KG1 (cell line): ENCODE results near the gene C2orf49.
"Not testable (repeated sequence)": the region's sequence is repeated elsewhere in the genome, so short reads cannot be mapped to it uniquely, and the experiment has no call there.

Experiments used
- DNase-seq: peaks from one replicate; lab custom pipeline; 2025; lab: John Stamatoyannopoulos, UW

The C2orf49 gene

DNA sequence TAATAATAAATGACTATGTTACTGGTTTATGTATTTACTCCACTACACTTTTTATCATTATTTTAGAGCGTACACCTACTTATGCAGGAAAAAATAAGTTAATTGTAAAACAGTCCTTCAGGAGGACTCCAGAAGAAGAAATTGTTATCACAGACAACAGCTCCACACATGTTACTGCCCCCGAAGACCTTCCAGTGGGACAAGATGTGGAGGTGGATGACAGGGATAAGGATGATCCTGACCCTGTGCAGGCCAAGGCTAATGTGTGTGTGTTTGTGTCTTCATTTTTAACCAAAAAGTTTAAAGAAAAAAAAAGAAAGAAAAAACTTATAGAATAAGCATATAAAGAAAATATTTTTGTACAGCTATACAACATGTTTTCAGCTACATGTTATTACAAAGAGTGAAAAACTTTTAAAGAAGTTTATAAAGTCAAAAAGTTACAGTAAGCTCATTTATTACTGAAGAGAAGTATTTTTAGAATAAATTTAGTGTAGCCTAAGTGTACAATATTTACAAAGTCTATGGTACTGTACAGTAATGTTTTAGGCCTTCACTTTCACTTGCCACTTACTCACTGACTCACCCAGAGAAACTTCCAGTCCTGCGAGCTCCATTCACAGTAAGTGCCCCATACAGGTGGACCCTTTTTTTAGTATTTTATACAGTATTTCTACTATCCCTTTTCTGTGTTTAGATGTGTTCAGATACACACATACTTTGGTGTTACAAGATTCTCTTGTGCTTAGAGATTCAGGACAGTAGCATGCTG, 15.3 kb upstream of the C2orf49 start:
- no peak for DNase-seq

DNA sequence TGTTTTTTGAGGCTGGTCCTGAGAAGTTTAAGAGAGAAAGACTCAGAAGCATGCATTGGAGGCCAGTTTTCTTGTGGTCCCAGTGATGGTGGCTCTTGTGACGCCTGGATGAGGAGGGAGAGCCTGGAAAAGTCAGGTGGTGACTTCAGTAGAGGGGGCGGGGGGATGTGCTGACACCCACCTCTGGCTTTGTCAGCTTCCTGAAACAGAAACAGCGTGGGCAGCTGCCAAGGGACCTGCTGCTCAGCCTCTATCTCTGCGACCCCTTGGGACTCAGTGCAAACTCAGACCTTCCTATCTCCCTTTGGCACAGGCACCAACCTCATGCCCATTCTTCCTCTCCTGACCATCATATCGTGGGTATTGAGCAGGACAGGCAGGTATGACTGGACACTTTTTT, 14.2 kb upstream of the C2orf49 start:
- no peak for DNase-seq

DNA sequence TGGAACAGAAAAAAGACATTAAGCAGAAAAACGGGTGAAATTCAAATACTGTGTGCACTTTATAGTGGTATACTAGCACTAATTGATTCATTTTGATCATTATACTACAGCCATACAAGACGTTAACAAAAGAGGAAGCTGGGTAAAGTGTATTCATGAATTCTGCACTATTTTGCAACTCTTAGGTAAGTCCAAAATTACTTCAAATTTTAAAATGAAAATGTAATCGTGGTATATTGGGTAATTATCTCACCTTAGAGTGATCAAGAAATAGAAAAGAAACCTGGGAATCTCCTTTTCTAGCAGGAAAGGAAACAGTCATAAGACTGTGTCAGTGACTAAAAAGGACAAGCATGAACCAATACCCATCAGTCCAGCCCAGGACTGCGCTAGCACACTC, 13.2 kb upstream of the C2orf49 start:
- no peak for DNase-seq

DNA sequence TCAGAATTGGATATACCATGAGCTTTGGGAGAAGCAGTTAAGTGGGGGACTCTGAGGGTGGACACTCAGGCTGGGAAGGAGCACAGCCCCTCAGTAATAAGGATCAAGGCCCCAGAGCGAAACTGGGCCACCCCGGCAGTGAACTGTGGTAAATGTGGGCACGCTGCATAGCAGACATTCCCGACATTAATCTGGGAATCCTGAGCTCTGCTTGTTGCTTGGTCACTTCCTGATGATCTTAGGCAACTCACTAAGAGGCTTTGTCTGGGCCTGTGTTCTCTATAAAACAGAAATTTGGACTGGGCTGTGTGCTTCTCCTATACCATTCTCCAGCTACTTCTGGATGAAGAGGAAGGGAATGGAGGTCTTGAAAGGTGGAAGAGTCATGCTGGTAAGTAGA, 12.6 kb upstream of the C2orf49 start:
- no peak for DNase-seq

DNA sequence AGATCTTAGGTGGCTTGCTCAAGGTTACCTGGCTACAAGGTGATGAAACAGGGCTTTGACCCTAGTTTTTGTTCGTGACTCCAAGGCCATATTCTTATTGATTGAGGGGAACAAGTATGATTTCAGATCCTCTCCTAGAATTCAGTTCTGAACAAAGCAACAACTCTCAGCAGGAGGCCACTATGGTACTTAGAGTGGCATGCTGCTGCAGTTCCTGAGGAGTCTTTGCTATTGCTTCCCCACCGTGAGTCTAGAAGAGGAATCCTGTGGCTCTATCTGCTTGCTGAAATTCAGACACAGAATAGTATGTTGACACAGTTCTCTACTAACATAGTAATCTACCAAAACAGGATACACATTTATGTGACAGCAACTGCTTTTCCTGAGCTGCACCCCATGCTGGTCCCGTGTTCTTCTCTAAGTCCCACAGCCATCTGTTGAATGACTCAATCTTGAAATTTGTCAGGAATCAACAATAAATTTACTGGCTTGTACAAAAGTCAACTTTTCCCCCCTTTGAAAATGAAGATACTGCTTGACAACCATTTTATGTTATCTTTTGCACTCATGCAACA, 11.9 kb upstream of the C2orf49 start:
- peak; percentile 33 for DNase-seq

DNA sequence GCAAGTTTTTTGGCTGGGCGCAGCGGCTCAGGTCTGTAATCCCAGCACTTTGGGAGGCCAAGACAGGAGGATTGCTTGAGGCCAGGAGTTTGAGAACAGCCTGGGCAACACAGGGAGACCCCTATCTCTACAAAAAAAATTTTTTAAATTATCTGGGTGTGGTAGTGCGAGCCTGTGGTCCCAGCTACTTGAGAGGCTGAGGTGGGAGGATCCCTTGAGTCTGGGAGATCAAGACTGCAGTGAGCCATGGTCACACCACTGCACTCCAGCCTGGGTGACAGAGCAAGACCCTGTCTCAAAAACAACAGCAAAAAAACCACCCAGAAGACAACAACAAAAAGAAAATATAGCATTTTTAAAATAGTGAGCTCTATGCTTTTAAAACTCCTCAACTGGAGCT, 10.1 kb upstream of the C2orf49 start:
- DNase-seq: not testable (repeated sequence)

DNA sequence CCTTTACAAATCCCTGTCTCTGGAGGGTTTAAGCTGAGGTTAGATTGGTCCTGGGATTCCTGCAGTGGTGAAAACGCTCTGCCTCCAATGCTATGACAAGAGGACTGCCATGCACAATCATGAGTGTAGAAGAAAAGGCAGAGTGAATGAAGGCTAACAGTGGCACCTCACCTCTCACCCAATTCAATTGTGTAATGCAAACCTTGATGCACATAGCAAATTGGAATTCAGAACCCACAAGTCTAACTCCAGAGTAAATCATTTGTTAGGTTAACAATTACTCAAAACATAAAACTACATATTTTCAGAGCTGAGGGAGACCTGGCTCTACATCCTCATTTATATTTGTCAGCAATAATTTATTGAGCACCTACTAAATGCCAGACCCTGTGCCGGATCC, 9.7 kb upstream of the C2orf49 start:
- DNase-seq: no peak

DNA sequence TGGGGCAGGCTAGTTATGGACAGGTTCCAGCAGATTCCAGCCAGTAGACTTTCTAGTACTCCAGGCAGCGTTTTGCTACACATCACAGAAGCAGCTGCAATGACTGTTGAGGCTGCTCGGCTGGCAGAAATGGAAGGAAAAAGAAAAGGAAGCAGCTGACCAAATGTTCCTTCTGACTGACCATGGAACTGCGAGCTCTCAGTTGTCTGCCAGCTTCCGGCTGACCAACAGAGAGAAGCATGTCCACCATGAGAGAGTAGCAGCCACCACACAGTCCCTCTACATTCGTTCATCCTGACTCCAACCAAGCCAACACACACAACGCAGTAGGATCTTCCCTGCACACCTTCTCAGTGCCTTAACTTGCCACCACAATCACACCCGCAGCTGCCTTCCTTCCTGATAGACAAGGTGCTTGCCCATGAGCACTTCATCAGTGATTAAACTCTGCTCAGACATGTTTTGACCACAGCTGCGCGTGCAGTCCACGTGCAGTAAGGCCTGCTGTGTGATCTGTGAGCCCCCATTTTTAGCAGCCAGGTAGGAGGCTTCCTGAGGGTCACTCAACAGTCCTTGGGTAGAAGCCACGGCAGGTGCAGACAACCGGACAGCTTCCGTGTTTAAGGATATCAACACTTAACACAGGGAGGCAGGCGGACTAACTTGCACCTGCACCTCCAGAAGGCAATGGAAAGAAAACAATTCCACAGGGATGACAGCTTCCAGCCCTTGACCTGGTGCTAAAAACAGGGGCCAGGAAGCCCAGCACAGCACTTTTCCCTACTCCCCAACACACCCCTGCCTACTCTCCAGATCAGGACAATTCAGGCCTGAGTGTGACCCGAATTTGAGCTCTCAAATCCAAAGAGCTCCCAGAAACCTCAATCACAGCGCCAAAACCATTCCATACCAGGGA, 8.8 kb upstream of the C2orf49 start:
- no peak for DNase-seq

DNA sequence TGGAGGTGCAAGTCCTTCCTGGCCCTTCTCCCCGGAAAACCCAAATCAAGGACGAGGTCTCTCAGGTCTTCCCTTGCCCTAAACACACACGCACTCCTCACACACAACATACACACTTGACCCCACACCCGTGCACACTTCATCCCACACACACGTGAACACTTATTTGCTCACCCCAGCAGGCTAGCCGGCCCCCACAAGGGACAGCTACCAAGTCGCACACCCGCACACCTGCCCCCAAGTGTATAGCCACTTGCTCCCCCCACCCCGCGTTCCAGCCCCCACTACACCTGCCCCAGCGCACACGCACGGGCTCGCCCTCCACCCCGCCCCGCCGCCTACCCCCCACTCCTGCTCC, 8.2 kb upstream of the C2orf49 start:
- DNase-seq: no peak

DNA sequence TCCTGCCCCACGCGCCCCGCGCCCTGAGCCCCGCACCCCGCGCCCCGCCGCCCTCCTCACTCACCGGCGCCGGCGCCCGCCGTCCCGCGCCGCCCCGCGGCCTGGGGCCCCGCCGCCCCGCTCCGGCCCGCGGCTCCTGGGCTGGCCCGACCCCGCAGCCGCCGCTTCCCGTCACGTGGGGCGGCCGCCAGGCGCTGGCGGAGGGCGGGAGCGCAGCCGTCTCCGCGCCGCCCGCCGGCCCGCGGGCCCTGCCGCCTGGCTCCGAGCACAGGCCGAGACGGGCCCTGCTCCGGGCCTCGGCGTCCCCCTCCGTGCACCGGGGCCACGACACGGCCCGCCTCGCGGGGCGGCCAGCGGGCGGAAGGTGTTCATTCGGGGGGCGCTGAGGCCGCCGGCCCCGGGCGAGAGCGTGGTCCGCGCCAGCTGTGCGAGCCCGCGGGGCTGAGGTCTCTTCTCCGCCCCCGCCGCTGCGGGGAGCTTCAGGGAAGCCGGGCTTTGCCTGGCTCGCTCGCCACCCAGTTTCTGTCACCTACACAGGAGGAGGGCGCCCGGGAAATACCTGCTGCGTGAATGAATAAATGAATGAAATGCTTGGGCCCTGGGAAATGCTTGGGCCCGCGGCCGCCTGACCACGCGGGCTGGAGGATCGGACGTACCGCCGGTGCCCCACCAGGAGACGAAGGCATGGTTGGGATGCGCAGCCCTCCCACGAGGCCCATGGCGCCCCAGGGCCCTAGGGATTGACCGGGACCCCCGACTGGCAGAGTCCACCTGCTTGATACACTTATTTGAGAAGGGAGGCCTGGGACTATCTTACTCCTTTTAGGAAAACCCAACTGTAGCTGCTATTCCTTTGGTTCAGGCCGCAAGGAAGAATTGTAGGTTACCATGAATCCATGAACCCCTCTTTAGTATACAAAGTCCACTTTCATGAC, 7.5 kb upstream of the C2orf49 start, which contains the start of gene TGFBRAP1:
Gene TGFBRAP1 (minus strand): TSS at position 175 of the 935 bp plus-strand sequence. CDS start 21,434 bp downstream, outside the sequence.
- peak; percentile 24 for DNase-seq

DNA sequence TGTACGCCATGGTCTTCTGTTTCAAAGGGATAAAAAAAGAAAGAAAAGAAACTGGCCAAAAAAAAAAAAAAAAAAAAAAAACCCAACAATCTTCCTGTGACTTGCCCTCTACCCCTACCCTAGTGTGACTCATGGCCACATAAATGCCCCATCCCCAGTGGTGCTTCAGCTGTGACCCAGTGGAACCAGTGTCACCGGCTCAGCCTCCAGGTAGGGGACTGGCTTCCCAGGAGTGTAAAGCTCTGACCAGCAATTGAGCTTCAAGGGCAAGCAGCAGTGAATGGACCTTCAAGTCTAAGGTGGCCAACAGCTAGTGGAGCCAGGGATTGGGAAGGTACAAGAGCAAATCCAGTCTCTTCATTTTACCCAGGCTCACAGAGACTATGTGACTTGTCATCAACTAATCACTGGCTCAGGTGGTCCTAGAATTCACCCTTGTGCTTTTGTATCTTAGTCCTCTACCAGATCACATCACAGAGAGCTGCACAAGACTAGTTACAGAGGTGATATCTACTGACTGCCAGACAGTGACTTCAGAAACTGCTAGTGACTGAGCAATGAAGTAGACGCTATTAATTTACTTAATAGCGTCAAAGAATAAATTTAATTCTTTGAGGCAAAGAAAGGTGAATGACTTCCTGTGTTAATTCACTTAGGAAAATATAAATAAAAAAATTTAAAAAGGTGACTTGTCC, 6.5 kb upstream of the C2orf49 start:
- peak; percentile 22 for DNase-seq

DNA sequence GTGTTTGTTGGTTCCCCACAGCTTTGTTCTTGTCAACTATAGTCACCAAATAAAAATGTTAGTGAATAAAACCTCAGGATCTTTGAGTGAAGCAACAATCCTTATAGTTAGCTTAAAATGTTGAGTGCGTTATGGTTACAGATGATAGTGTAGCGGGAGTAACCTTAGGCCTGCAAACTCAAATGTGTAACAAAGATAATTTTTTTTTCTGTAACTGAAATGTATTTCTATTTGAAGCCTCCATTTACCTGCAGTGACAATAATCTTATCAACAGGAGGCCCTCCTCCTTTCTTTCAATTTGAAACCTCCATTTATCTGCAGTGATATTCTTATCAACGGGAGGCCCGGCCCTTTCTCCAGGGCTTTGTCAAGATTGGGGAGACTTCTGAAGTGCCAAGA, 3.1 kb upstream of the C2orf49 start:
- DNase-seq: no peak

DNA sequence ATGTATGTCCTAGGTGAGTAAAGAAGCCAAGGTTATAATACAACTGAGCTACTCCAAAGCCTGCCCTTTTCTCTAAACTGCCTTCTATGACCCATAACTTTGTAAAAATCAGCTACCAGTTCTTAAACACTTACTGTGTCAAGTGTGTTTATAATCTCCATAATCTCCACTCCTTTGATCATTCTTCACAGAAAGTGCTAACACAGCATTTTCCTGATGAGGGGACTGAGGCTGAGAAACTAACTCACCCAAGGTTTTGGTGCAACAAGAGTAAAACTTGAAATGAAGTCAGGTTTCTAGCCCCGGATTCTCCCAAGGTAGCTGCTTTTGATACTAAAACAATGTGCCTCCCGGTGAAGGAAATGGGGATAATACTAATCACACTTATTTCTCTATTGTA, 1.9 kb upstream of the C2orf49 start:
- DNase-seq: no peak

DNA sequence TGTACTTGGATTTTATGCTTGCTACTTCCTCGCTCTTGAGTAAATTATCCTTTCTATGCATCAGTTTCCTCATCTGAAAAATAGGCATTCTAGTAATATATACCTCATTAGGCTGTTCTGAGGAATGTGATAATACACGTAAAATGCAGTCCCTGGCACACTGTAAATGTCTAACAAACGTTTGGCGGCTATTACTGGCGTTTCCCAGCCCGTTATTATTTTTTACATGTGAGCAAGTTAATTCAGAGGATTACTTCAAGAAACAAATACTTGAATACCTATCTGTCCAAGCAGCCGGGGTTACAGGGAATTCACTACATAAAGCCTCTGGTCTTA, 586 bp upstream of the C2orf49 start:
- DNase-seq: no peak

DNA sequence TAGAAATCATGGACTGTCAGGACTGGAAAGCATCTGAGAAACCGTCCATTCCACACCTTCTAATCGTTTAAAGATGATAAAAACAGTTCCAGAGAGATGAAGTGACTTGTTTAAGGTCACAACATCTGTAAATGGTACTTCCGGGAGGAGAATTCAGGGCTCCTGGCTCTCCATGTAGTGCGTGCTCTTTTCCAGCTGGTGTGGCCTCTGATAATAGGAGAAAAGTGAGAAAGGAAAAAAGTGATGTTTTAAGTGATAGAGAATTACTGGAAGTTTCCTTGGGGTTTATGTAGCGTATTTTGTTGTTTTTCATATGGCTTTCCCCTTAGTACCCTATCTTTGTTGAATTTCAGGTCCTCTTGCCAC, 663 bp downstream of the C2orf49 start:
- no peak for DNase-seq

DNA sequence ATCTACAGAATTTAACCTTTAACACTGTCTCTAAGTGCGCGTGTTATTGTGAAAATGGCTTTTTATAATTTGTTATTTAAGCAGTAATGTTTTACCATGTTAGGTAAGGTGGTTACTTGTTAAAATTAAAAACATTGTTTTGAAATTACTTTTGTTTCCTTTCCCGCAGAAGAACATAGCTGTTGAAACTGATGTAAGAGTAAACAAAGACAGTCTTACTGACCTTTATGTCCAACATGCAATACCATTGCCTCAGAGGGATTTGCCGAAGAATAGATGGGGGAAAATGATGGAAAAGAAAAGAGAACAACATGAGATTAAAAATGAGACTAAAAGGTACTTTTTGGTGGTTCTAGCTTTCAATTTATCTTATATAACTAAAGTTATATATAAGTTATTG, 2.1 kb downstream of the C2orf49 start:
- DNase-seq: no peak

DNA sequence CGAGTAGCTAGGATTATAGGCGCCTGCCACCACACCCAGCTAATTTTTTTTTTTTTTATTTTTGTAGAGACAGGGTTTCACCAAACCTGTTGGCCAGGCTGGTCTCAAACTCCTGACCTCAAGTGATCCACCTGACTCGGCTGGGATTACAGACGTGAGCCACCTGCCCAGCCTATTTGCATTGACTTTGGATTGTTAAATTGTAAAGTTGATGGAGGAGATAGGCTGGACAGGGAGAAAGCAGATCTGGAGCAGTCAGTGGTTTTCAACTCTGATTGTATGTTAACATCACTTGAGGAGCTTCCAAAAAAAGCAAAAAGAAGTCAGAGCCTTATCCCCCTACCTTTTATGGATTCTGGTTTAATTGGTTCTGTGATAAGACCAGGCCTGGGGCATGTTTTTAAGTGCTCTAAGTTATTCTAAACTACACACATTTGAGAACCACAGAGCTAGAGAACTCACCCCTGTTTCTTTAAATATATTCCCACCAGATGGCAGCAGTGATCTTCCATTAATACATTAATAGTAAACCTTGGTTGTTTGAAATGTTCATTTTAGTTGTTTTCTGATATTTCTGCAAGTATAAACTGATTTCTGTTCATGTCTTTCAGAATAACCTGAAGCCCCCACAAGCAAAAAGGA, 7.5 kb downstream of the C2orf49 start:
- peak; percentile 32 for DNase-seq

DNA sequence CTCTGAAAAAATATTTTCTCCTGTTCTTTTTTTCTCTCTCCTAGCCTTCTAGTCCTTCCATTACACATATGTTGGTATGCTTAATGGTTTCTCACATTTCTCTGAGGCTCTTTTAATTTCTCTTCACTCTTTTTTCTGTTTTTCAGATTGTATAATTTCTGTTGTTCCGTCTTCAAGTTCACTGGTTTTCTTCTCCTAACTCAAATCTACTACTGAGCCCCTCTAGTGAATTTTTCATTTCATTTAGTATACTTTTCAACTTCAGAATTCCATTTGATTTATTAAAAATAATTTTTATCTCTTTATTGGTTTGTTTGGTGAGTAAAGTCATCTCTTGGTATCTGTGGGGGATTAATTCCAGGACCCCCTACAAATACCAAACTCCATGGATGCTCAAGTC, 19.8 kb downstream of the C2orf49 start:
- DNase-seq: no peak

DNA sequence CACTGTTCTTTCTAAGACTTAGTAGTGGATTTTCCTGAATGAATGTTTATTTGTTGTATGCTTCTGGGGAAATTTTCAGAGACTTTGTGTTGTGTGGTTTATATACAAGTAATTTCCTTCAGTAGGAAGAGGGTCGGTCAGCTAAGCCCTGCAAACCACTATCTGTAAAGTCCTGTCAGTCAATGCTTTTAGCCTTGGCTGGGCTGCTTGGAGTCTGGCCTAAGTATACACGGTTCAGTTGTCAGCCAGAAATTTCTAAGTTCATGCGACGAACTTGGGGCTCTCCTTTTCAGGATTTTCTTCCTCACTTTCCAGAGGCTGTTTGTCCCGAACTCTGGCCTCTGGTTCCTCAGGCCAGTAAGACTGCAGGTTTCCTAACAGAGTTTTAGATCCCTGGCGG, 21.3 kb downstream of the C2orf49 start:
- DNase-seq: no peak

DNA sequence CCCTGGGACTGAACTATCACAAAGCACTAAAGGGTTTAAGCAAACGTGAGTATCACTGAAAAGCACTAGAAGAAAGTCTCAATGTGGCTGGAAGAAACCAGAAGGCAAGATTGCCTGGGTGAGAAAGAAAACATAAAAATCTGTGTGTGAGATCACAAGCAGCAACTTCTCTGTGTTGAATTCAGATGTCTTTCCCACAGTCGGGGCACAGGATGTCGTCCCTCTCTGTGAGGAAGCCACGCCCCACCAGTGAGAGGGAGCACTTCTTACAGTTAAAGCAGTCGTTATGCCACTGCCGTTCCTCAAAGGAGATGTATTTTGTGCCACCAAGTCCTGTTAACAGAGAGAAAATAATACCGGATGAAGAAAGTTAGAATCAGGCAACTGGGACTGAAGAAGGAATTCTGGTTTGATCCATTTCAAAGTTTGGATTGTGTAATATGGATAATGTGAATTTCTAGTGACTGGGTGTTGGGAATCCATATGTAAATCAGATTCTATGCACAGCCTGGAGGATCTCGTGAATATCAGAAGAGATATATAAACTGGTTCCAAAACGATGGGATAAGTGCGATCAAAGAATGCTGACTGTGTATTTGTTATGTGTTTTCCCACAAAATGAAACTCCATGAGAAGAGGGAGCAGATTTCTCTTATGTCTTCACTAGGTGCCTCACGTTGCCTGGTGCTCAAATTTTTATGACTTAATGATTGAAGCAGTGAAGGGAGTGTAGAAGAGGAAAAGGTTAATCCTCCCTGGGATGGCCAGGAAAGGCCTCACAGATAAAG, 24.0 kb downstream of the C2orf49 start:
- no peak for DNase-seq
